ENCODE results near the gene HSP90AB1. TPM values are rescaled to one million over a fixed set of nuclear protein-coding genes. Genes with fewer than 3 reads are reported as not detected.

HSP90AB1 gene
- total RNA-seq, 4 donors from 2014 or later = 336 to 897 (median 564) TPM

DNA sequence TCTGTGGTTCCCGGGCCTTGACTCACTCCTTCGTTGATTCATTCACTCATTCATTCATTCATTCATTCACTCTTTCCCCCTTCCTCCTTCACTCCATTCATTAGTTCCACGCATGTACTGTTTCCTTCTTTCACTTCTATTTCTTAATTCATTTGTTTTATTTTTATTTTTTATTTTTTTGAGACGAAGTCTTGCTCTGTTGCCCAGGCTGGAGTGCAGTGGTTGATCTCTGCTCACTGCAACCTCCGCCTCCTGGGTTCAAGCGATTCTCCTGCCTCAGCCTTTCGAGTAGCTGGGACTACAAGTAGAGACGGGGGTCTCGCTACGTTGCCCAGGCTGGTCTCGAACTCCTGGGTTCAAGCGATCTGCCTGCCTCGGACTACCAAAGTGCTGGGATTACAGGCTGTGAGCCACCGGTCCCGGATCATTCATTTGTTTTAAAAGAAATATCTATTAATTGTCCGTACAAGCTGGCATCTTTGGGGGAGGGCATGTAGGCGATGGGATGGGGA, 18.9 kb downstream of the HSP90AB1 start:
- Histone ChIP-seq H3K27me3 (peaks cover 0 to 8% of the 10 kb centered on the region in 2 donors), H3K36me3 (no peaks in the 10 kb centered on the region), H3K27ac (peak overlapping the region in 1 of 2 donors; percentile 74), H3K4me1 (peaks cover 0 to 30% of the 10 kb centered on the region in 2 donors), H3K4me3 (peak overlapping the region; percentile 42 to 75), H3K9me3 (no peaks in the 10 kb centered on the region)
- TF ChIP-seq POLR2A (IDR thresholded peaks at IDR 0.05) = no peak
- TF ChIP-seq, protein P1, sequence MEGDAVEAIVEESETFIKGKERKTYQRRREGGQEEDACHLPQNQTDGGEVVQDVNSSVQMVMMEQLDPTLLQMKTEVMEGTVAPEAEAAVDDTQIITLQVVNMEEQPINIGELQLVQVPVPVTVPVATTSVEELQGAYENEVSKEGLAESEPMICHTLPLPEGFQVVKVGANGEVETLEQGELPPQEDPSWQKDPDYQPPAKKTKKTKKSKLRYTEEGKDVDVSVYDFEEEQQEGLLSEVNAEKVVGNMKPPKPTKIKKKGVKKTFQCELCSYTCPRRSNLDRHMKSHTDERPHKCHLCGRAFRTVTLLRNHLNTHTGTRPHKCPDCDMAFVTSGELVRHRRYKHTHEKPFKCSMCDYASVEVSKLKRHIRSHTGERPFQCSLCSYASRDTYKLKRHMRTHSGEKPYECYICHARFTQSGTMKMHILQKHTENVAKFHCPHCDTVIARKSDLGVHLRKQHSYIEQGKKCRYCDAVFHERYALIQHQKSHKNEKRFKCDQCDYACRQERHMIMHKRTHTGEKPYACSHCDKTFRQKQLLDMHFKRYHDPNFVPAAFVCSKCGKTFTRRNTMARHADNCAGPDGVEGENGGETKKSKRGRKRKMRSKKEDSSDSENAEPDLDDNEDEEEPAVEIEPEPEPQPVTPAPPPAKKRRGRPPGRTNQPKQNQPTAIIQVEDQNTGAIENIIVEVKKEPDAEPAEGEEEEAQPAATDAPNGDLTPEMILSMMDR (IDR thresholded peaks at IDR 0.05) = no peak
- intact Hi-C loops (cut with DNase I; ENCODE audit: low total_unique reads) = no loop called here
- DNase-seq = no peak

DNA sequence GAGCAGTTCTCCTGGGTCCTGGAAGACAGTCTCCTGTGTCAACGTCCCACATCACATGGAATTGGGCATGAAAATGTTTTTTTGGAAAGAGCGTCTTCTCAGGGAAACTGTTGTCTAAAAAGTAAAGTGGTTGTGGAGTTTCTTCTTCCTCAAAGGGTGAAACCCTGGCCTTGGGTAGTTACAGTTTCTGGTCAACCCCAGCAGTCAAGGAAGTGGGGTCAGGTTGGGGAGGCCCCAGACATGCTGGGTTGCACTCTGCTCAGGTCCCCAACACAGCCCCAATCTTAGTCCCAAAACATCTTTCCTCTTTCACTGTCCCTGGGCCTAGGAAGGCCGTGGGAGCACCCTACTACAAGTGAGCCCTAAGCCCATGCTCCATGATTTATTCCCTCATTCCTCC, 19.4 kb downstream of the HSP90AB1 start:
- H3K27me3 ChIP-seq = peaks cover 1 to 8% of the 10 kb centered on the region in 2 donors
- intact Hi-C loops (cut with DNase I; ENCODE audit: low total_unique reads) = no loop called here
- H3K27ac ChIP-seq = no peak overlapping the region
- no peaks in the 10 kb centered on the region for H3K9me3 ChIP-seq
- H3K36me3 ChIP-seq = no peaks in the 10 kb centered on the region
- peaks cover 0 to 30% of the 10 kb centered on the region in 2 donors for H3K4me1 ChIP-seq
- no peak overlapping the region for H3K4me3 ChIP-seq
- no peak for TF ChIP-seq POLR2A (IDR thresholded peaks at IDR 0.05)
- TF ChIP-seq, protein P1 (IDR thresholded peaks at IDR 0.05) = no peak
- no peak for DNase-seq

DNA sequence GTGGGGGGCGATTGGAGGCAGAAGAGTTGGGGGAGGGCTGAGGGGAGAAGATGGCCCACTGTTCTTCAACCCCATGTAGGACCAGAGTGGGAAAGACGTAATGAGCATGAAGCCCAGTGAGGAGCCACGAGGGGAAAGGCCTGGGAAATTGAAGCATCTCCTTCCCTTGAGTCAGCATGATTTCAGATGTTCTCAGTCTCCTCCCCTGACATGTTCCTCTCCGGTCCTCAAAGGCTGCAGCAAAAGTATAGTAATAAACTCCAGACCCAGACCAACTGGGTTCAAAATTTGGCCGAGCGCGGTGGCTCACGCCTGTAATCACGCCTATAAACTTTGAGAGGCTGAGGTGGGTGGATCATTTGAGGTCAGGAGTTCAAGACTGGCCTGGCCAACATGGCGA, 20.4 kb downstream of the HSP90AB1 start:
- no peak overlapping the region for H3K27ac ChIP-seq
- TF ChIP-seq, protein P1 (IDR thresholded peaks at IDR 0.05) = no peak
- TF ChIP-seq POLR2A (IDR thresholded peaks at IDR 0.05) = no peak
- intact Hi-C loops (cut with DNase I; ENCODE audit: low total_unique reads) = no loop called here
- H3K4me1 ChIP-seq = peaks cover 0 to 29% of the 10 kb centered on the region in 2 donors
- peaks cover 8 to 10% of the 10 kb centered on the region in 2 donors for H3K27me3 ChIP-seq
- H3K4me3 ChIP-seq = no peak overlapping the region
- no peaks in the 10 kb centered on the region for H3K9me3 ChIP-seq
- peak in 1 of 2 donors; percentile 10 for DNase-seq
- no peaks in the 10 kb centered on the region for H3K36me3 ChIP-seq

DNA sequence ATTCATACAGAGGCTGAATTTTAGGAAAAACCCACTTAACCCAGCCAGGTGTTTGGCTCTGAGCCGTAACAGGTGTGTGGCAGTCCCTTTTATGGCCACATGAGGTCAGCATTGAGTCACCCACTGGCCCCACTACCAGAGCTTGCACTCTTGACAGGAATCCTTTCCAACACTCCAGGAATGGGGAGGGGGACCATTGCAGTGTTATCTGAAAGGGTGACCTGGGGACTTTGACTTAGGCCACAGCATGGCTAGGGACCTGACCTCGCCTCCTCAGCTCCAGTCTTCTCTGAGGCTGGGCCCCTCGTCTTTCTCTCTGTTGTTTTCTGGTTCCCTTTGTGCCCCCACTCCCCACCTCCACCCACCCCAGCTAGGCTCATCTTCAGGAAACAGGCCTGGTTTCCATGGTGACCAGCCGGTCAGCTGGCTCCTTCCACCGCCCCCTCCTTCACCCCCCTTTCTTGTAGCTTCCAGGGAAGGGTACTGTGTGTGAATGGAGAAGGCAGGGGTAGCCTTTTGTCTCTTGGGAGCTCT, 21.3 kb downstream of the HSP90AB1 start:
- TF ChIP-seq POLR2A (IDR thresholded peaks at IDR 0.05) = no peak
- TF ChIP-seq, protein P1 (IDR thresholded peaks at IDR 0.05) = peak; percentile 57 to 72 (median 66)
- no peak overlapping the region for H3K27ac ChIP-seq
- DNase-seq = peak in 1 of 2 donors; percentile 28
- no peak overlapping the region for H3K4me3 ChIP-seq
- no peaks in the 10 kb centered on the region for H3K9me3 ChIP-seq
- peaks cover 0 to 23% of the 10 kb centered on the region in 2 donors for H3K4me1 ChIP-seq
- H3K27me3 ChIP-seq = peaks cover 11 to 12% of the 10 kb centered on the region in 2 donors
- intact Hi-C loops (cut with DNase I; ENCODE audit: low total_unique reads) = no loop called here
- H3K36me3 ChIP-seq = no peaks in the 10 kb centered on the region

DNA sequence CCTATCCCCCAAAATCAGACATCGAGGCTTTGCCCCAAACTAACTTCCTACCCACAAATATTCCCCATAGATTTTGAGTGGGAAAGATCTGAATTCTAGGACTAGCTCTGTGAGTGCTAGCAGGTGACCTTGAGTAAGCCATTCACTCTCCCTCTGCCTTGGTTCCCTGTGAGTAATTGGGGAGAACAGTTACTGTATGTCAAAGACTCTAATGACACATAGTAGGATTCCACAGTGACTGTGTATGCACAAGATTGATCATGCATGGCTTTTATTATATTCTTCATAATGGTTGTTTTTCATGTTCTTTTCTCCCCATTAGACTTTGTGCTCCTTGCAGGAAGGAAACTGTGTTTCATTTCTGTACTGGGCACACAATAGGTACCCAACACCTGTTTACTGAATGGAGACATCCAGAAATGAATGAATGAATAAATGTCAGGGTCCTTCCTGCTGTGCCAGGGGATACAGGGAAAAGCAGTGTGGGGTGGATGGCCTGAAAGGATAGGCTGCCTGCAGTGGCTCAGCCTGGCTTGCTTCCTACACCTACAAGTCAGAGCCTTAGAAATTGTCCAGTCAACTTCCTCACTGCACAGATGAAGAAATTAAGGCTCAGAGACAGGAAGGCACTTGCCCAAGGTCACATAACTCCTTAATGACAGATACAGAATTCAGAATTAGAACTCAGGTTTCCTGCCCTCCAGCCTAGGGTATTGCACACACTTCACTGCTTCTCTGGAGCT, 22.4 kb downstream of the HSP90AB1 start:
- peaks cover 12 to 13% of the 10 kb centered on the region in 2 donors for H3K27me3 ChIP-seq
- H3K4me1 ChIP-seq = peaks cover 0 to 11% of the 10 kb centered on the region in 2 donors
- H3K4me3 ChIP-seq = no peak overlapping the region
- H3K9me3 ChIP-seq = no peaks in the 10 kb centered on the region
- intact Hi-C loops (cut with DNase I; ENCODE audit: low total_unique reads) = no loop called here
- no peak for DNase-seq
- H3K27ac ChIP-seq = no peak overlapping the region
- TF ChIP-seq, protein P1 (IDR thresholded peaks at IDR 0.05) = no peak
- TF ChIP-seq POLR2A (IDR thresholded peaks at IDR 0.05) = no peak
- no peaks in the 10 kb centered on the region for H3K36me3 ChIP-seq
